WI38 (cell line): ENCODE data around the gene CUL9.

Experiments
- H3K4me3 ChIP-seq: 2 replicates; pipeline ENCODE4 v1.5.1; 2011; ENCODE audit warnings: low read depth, mild to moderate bottlenecking, control low read depth, low read length
- TF ChIP-seq, protein P1 (sequence below): IDR thresholded peaks from 2 replicates; pipeline ENCODE4 v1.5.1; 2012; ENCODE audit warnings: low read depth, mild to moderate bottlenecking, control low read depth, low read length

The CUL9 gene

DNA sequence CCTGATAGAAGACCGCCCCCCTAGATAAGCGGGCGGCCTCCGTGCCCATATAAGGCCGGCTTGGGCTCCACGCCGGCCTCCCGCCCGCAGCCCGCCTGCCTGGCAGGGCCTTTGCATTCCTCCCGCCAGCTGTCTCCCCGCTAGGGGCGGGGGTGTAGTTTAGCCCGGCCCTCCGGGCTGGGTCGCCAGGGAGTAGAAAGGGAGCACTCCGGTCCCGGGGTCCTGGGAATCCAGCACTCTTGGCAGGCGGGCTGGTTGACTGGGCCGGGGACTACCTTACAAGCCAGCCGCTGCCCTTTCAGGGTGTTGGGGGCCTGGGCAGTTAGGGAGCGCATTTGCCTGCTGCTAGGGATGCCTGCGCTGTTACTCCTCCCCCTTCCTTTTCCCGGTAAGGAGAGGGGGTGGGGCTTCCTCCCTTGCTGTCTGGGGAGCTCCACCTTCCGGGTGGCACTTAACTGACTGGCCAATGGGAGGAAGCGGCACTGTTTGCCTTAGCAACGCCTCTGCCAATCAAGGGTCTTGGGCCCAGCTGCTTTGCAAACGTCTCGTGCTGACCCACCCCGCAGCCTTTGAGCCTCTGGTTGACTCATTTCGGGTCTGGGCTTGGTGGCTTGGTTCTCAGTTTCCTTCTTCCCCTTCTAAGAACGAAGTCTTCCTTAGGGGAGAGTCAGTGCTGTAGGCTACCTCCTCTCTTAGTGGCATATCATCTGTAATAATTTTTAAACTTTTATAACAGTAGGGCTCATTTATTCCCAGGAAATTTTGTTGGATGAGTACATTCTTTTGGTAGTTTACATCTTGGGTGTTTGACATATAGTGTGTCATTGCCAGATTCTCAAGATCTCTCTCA lies 7.5 kb upstream of the CUL9 start:
- H3K4me3 ChIP-seq, result peak overlapping the region; percentile 91
- TF ChIP-seq, protein P1, sequence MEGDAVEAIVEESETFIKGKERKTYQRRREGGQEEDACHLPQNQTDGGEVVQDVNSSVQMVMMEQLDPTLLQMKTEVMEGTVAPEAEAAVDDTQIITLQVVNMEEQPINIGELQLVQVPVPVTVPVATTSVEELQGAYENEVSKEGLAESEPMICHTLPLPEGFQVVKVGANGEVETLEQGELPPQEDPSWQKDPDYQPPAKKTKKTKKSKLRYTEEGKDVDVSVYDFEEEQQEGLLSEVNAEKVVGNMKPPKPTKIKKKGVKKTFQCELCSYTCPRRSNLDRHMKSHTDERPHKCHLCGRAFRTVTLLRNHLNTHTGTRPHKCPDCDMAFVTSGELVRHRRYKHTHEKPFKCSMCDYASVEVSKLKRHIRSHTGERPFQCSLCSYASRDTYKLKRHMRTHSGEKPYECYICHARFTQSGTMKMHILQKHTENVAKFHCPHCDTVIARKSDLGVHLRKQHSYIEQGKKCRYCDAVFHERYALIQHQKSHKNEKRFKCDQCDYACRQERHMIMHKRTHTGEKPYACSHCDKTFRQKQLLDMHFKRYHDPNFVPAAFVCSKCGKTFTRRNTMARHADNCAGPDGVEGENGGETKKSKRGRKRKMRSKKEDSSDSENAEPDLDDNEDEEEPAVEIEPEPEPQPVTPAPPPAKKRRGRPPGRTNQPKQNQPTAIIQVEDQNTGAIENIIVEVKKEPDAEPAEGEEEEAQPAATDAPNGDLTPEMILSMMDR, result no peak

DNA sequence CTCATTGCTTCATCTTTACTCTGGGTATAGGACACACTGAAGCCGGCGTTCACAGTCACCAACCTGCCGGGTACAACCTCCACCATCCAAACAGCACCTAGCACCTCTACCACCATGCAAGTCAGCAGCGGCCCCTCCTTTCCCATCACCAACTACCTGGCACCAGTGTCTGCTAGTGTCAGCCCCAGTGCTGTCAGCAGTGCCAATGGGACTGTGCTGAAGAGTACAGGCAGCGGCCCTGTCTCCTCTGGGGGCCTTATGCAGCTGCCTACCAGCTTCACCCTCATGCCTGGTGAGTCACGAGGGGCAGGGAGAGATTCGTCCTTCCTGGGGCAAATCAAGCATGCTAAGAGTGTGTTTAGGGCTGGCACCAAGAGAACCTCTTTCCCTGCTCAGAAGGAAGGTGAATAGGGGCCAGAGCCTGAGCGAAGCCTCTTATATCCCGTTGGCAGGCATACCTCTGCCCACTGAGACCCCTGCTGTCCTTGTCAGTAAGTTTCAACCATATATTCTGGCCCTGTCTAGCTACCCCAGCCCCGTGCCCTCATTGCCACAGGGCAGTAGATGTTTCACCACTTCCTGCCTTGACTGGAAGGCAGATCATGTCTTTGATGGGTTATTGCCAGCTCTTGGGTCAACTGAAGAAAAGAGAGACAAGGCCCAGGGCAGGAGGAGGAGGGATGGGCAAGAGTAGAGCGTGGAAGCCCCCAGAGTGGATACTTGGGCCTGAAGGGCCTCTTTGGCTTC lies 6.1 kb upstream of the CUL9 start:
- no peak overlapping the region for H3K4me3 ChIP-seq
- TF ChIP-seq, protein P1, result no peak

DNA sequence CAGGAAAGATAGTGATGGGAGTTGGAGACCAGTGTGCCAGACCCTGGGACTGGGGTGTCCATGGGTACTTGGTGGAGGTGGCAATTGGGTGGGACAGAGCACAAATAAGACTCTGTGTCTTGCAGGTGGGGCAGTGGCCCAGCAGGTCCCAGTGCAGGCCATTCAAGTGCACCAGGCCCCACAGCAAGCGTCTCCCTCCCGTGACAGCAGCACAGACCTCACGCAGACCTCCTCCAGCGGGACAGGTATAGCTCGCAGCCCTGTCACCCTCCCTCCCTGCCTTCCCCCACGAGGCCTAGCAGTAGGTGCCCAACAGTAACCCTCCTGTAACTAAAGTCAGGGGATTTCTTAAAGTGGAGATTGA lies 5.6 kb upstream of the CUL9 start:
- no peak overlapping the region for H3K4me3 ChIP-seq
- TF ChIP-seq, protein P1, result no peak

DNA sequence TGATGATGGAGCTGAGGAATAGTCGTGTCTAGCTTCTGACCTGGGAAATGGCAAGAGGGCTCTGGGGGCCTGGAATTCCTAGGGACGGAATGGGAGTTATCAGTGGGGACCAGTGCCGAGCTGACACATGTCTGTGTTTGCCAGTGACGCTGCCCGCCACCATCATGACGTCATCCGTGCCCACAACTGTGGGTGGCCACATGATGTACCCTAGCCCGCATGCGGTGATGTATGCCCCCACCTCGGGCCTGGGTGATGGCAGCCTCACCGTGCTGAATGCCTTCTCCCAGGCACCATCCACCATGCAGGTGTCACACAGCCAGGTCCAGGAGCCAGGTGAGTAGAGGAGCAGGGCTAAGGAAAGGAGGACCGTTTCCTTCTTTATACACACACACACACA lies 3.8 kb upstream of the CUL9 start:
- TF ChIP-seq, protein P1, result no peak
- H3K4me3 ChIP-seq, result no peak overlapping the region

DNA sequence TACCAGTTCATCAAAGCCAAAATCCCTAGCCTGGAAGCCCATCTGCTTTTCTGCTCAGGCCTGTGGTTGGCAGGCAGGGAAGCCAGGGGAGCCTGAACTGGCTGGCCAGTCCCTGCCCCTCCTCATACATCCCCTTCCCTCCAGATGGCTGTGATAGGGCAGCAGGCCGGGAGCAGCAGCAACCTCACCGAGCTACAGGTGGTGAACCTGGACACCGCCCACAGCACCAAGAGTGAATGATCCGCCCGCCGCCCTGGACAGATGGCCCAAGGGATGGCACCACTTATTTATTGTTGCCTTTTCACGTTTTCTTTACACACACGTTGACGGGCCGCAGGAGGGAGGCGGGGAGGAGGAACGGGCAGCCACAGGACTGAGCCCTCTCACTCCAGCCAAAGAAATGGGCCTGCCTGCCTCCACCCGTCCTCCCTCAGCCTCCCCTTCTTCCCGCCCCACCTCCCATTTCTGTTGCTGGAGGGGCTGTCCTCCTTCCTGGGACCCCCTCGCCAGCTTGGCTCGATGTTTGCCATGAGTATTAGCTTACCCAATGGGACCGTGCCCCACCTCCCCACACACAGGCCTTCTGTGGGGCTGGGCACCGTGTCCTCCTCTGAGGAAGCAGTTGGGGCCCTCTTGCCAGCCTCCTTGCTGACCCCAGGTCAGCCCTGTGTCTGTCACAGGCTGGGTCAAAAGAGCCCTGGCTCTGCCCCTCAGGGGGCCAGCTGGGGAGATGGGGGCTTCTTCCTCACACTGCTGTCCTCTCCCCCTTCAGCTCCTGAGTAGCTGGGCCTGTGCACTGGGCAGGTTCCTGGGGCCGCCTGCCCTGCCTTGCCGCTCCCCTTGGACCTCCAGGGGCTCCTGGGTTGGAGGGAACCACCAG lies 2.8 kb upstream of the CUL9 start:
- TF ChIP-seq, protein P1, result no peak
- H3K4me3 ChIP-seq, result no peak overlapping the region

DNA sequence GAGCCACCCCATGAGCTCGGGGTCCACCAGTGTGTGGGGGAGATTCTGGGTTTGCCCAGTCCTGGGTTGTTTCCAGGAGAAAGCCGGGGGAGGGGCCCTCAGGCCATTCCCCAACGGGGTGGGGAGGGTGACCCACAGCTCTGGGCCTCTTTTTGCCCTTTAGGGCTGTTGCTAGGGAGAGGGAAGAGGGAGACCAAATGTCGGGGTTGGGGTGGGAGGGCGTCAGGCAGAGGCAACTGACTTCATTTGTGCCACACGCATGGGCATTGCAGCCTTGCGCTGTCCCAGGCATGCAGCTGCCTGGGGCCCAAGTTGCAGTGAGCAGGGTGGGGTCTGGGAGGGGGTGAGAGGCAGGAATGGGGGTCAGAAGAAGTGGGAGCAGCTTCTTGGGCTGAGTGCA lies 1.9 kb upstream of the CUL9 start:
- H3K4me3 ChIP-seq, result no peak overlapping the region
- TF ChIP-seq, protein P1, result no peak

DNA sequence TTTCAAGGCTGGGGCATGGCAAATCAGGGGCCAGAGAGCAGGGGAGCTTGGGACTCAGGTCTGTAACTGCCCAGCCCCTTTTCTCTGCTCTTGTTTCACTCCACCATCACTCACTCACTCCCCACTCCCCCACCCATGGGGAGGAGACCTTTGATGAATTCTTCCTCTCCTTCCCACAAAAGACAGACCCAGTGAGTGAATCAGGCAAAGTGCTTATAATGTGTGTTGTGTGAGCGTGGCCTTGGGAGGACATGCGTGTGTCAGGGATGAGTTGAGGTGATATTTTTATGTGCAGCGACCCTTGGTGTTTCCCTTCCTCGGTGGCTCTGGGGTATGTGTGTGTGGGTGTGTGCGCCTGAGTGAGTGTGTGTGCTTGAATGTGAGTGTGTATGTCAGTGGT lies 1.0 kb upstream of the CUL9 start:
- no peak overlapping the region for H3K4me3 ChIP-seq
- TF ChIP-seq, protein P1, result no peak
